ENCODE measurements around the gene SNRNP40. TPM values are rescaled to one million over a fixed set of nuclear protein-coding genes. Genes with fewer than 3 reads are reported as not detected.

SNRNP40 gene
- total and polyA plus RNA-seq, 2 experiments from 2014 or later = 90.0 to 135 TPM

DNA sequence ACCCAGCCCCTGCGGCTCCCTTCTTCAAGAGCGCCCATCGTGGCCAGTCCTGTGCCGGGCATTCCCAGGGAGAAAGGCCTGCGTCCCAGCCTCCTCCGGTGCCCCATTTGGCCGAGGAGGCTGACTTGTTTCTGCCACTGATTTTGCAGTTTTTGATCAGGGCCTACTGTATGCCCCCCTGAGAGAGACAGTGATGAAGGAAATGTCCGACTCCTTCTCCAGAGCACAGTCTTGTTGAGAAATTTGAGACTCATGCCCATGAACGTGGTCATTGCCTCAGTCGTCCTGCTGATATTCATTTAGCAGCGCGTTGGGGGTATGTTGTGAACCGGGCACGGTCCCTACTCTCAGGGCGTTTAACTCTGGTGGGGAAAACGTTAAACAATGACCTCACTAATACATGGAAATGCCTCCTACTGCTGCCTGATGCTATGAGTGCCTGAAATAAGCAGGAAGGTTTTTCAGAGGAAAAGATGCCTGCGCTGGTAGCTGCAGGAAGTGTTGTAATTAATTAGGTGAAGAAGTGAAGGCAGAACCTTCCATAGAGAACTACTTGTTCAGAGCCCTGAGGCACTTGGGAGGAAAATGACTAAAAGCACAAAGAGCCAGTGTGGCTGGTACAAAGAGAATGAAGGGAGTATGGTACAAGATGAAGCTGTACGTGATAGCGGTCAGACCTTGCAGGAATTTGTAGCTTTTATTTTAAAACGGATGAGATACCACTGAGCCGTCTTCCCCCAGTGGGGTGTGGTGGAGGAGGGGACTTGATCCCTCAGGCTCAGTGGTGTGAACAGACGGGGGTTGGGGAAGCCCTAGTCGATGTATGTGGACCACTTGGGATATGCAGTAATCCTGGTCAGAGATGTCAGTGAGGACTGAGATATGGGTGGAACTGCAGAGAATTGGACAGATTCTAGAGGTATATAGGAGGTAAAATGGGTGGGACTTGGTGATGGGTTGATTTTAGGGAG lies 974 bp upstream of the SNRNP40 start:
- Histone ChIP-seq H3K27me3 (ENCODE audit: insufficient read depth) (no peaks in the 10 kb centered on the region), H3K36me3 (ENCODE audit: insufficient read depth) (peaks cover 18% of the 10 kb centered on the region), H4K20me1 (replicated peaks; ENCODE audit: insufficient read depth) (peaks cover 27% of the 10 kb centered on the region), H3K79me2 (replicated peaks; ENCODE audit: insufficient read depth) (peaks cover 93% of the 10 kb centered on the region), H3K9me2 (ENCODE audit: insufficient read depth) (no peaks in the 10 kb centered on the region), H3K27ac (ENCODE audit: low read depth) (peak overlapping the region; percentile 61), H3K4me2 (peak overlapping the region; percentile 98), H3F3A (replicated peaks; ENCODE audit: low read depth) (peaks cover 10% of the 10 kb centered on the region; the same call in 1 of the 2 replicates), H2AFZ (peak overlapping the region; percentile 0; the same call in 1 of the 2 replicates), H3K4me1 (ENCODE audit: insufficient read depth) (peaks cover 4% of the 10 kb centered on the region), H3K4me3 (peak overlapping the region; percentile 85)
- Mint-ChIP-seq H3K4me1 (peaks cover 13% of the 10 kb centered on the region), H3K27ac (no peak overlapping the region), H3K27me3 (ENCODE audit: insufficient read depth, low read depth, poor library complexity) (peaks cover 3% of the 10 kb centered on the region), H3K9me3 (no peaks in the 10 kb centered on the region), H3K4me3 (no peak overlapping the region), H3K36me3 (ENCODE audit: low read depth) (peaks cover 27% of the 10 kb centered on the region)
- ATAC-seq (peak; percentile 5), DNase-seq (ENCODE audit: low spot score) (peak; percentile 29)
- no peak for TF ChIP-seq NANOG (IDR thresholded peaks at IDR 0.05; ENCODE audit: borderline replicate concordance)

DNA sequence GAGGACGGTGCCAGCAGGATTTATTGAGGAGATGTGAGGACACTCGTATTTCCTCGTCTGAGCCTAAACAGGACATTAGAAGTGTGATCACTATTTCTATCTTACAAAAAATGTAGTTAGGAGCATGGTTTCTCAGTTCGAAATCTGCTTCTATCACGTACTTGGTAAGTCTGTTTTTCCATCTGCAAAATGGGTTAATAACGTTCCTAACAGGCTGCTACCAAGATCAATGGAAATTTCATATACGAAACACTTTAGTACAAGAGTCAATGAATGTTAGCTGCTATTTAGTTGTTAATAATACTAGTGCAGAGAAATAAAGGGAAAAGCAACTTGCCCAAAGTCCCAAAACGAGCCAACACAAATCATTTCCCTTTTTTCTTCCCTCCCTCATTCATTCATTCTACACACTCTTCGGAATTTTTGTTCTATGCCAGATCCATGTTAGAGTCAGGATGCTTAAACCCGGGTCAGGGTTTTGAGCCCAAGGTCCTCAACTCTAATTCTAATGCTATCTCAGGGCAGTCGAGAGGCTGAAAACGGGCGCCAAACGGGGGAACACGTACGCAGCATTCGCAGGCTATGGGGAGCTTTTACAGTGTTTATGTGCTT lies 608 bp downstream of the SNRNP40 start:
- DNase-seq (ENCODE audit: low spot score) (no peak), ATAC-seq (no peak)
- Histone ChIP-seq H3K4me3 (peak overlapping the region; percentile 85), H3K4me2 (peak overlapping the region; percentile 86), H3K79me2 (replicated peaks; ENCODE audit: insufficient read depth) (peaks cover 86% of the 10 kb centered on the region), H3K27ac (ENCODE audit: low read depth) (peak overlapping the region; percentile 23), H2AFZ (0 out of 2 replicates have a peak overlapping the region, but pooled peaks have one; percentile 3), H3K36me3 (ENCODE audit: insufficient read depth) (peaks cover 34% of the 10 kb centered on the region), H3K27me3 (ENCODE audit: insufficient read depth) (no peaks in the 10 kb centered on the region), H4K20me1 (replicated peaks; ENCODE audit: insufficient read depth) (peaks cover 32% of the 10 kb centered on the region), H3K9me2 (ENCODE audit: insufficient read depth) (no peaks in the 10 kb centered on the region), H3F3A (replicated peaks; ENCODE audit: low read depth) (peaks cover 14% of the 10 kb centered on the region; the same call in 1 of the 2 replicates), H3K4me1 (ENCODE audit: insufficient read depth) (peaks cover 4% of the 10 kb centered on the region)
- H3K9me3 Mint-ChIP-seq = no peaks in the 10 kb centered on the region
- H3K4me3 Mint-ChIP-seq = no peak overlapping the region
- H3K27me3 Mint-ChIP-seq (ENCODE audit: insufficient read depth, low read depth, poor library complexity) = peaks cover 3% of the 10 kb centered on the region
- H3K27ac Mint-ChIP-seq = no peak overlapping the region
- peaks cover 13% of the 10 kb centered on the region for H3K4me1 Mint-ChIP-seq
- H3K36me3 Mint-ChIP-seq (ENCODE audit: low read depth) = peaks cover 43% of the 10 kb centered on the region
- TF ChIP-seq REST (IDR thresholded peaks at IDR 0.05; ENCODE audit: unreplicated experiment) (no peak), EZH2phosphoT487 (IDR thresholded peaks at IDR 0.05; ENCODE audit: unreplicated experiment) (no peak), CREB1 (CRISPR knock-in tag; IDR thresholded peaks at IDR 0.05; ENCODE audit: low read depth) (no peak), NANOG (IDR thresholded peaks at IDR 0.05; ENCODE audit: borderline replicate concordance) (no peak), STAT1 (IDR thresholded peaks at IDR 0.05; ENCODE audit: unreplicated experiment) (no peak), EZH2 (IDR thresholded peaks at IDR 0.05; ENCODE audit: low read depth, unreplicated experiment) (no peak), ZNF114 (CRISPR knock-in tag; IDR thresholded peaks at IDR 0.05) (no peak)
- TF ChIP-seq, protein P1, sequence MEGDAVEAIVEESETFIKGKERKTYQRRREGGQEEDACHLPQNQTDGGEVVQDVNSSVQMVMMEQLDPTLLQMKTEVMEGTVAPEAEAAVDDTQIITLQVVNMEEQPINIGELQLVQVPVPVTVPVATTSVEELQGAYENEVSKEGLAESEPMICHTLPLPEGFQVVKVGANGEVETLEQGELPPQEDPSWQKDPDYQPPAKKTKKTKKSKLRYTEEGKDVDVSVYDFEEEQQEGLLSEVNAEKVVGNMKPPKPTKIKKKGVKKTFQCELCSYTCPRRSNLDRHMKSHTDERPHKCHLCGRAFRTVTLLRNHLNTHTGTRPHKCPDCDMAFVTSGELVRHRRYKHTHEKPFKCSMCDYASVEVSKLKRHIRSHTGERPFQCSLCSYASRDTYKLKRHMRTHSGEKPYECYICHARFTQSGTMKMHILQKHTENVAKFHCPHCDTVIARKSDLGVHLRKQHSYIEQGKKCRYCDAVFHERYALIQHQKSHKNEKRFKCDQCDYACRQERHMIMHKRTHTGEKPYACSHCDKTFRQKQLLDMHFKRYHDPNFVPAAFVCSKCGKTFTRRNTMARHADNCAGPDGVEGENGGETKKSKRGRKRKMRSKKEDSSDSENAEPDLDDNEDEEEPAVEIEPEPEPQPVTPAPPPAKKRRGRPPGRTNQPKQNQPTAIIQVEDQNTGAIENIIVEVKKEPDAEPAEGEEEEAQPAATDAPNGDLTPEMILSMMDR (conservative IDR thresholded peaks at IDR 0.05; ENCODE audit: low read depth in 2 of 2) = no peak
- TF ChIP-seq, protein P2, sequence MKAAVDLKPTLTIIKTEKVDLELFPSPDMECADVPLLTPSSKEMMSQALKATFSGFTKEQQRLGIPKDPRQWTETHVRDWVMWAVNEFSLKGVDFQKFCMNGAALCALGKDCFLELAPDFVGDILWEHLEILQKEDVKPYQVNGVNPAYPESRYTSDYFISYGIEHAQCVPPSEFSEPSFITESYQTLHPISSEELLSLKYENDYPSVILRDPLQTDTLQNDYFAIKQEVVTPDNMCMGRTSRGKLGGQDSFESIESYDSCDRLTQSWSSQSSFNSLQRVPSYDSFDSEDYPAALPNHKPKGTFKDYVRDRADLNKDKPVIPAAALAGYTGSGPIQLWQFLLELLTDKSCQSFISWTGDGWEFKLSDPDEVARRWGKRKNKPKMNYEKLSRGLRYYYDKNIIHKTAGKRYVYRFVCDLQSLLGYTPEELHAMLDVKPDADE (IDR thresholded peaks at IDR 0.05) = no peak
